HepG2 (cell line): ENCODE data around the gene KITLG. TPM values are rescaled to one million over a fixed set of nuclear protein-coding genes. Genes with fewer than 3 reads are reported as not detected.

ENCODE experiments used
- ATAC-seq: fragments of 200-7000 bp; cut with Tn5 transposase; 3 replicates; pipeline ENCODE4 v1.9.1; 2020; ENCODE audit warnings: mild to moderate bottlenecking, moderate library complexity
- BruUV-seq: library from RNA; stranded (reverse); fragments of 400-500 nt; replicated peaks from 2 replicates; lab custom pipeline; 2021; lab: Mats Ljungman, UMichigan
- CTCF ChIA-PET: fragments of 300-600 bp; formaldehyde crosslinking; extraction: SDS; loops from one replicate; lab custom pipeline; 2021; ENCODE audit warnings: low total read pairs, inconsistent platforms, low intra/inter-chr PET ratio; lab: Yijun Ruan, JAX
- POLR2A ChIA-PET: fragments of 350-600 bp; sonication (Branson Sonifier 250); formaldehyde crosslinking; loops from one replicate; lab custom pipeline; 2020; ENCODE audit warnings: antibody characterized with exemption, inconsistent platforms; lab: Yijun Ruan, JAX
- DNase-seq: peaks from one replicate; pipeline ENCODE4 v3.0.0-alpha.2; 2015; ENCODE audit warnings: low spot score
- FAIRE-seq: peaks from 3 replicates; lab custom pipeline; 2011; peaks lifted over from hg19 to GRCh38; lab: Jason Lieb, UNC
- H2AFZ ChIP-seq: one replicate; pipeline ENCODE4 v1.6.1; 2011; ENCODE audit warnings: low read length, inconsistent platforms
- H3K27ac ChIP-seq: fragments of 300-600 bp; 3 replicates; pipeline ENCODE4 v1.8.0; 2011; ENCODE audit warnings: mixed run types, mild to moderate bottlenecking, mixed read lengths, low read length, inconsistent platforms; ENCODE audit not compliant: insufficient read depth; ENCODE audit errors: extremely low read length
- H3K27me3 ChIP-seq, 2 experiments: fragments of 200-600 bp in 1 of 2; 2 replicates in 1 of 2; 3 replicates in 1 of 2; pipeline versions ENCODE4 v1.6.0 to v1.8.0; 2011; ENCODE audit warnings: low read length in 2 of 2, mild to moderate bottlenecking in 2 of 2, moderate library complexity in 2 of 2, inconsistent platforms in 1 of 2; ENCODE audit not compliant: insufficient read depth in 2 of 2, control insufficient read depth in 1 of 2
- H3K36me3 ChIP-seq, 2 experiments: fragments of 200-600 bp in 1 of 2; replicated peaks in 1 of 2; 2 replicates in 1 of 2; 3 replicates in 1 of 2; pipeline versions ENCODE4 v1.5.1 to v1.8.0; 2011; ENCODE audit warnings: low read length in 2 of 2, inconsistent platforms in 1 of 2; ENCODE audit not compliant: insufficient read depth in 2 of 2, control insufficient read depth in 1 of 2
- H3K4me1 ChIP-seq: 2 replicates; pipeline ENCODE4 v1.5.1; 2012; ENCODE audit warnings: low read length, inconsistent platforms; ENCODE audit not compliant: insufficient read depth
- H3K4me2 ChIP-seq: 2 replicates; pipeline ENCODE4 v1.6.0; 2011; ENCODE audit warnings: low read depth, low read length, inconsistent platforms
- H3K4me3 ChIP-seq, 3 experiments: fragments of 200-600 bp in 1 of 3; sonication (generic), shearing (Covaris generic) in 1 of 3; replicated peaks in 1 of 3; 2 replicates each; pipeline ENCODE4 v1.5.1; 2011 to 2016; ENCODE audit warnings: low read length in 3 of 3, inconsistent platforms in 2 of 3, low read depth in 2 of 3, mild to moderate bottlenecking in 2 of 3, control low read depth in 1 of 3, mixed read lengths in 1 of 3; ENCODE audit not compliant: insufficient read depth in 1 of 3
- H3K79me2 ChIP-seq: one replicate; pipeline ENCODE4 v1.6.1; 2011; ENCODE audit warnings: low read length, inconsistent platforms; ENCODE audit not compliant: insufficient read depth
- H3K9ac ChIP-seq: 2 replicates; pipeline ENCODE4 v1.6.0; 2011; ENCODE audit warnings: mild to moderate bottlenecking, low read depth, low read length, inconsistent platforms; ENCODE audit not compliant: insufficient read depth
- H3K9me3 ChIP-seq: 2 replicates; pipeline ENCODE4 v1.5.1; 2012; ENCODE audit warnings: mild to moderate bottlenecking, low read length
- H4K20me1 ChIP-seq: 2 replicates; pipeline ENCODE4 v1.6.0; 2011; ENCODE audit warnings: inconsistent platforms, mild to moderate bottlenecking, low read length, moderate library complexity; ENCODE audit not compliant: insufficient read depth
- BCL6 ChIP-seq: IDR thresholded peaks from 2 replicates; pipeline ENCODE4 v1.6.1; 2016; ENCODE audit warnings: missing genetic modification reagents, missing compliant biosample characterization
- EED ChIP-seq: sonication (generic); formaldehyde crosslinking; IDR thresholded peaks from 2 replicates; pipeline ENCODE4 v1.5.0; 2020; ENCODE audit warnings: mild to moderate bottlenecking, missing genetic modification reagents
- MED8 ChIP-seq: sonication (generic); formaldehyde crosslinking; IDR thresholded peaks from 2 replicates; pipeline ENCODE4 v1.8.1; 2023; ENCODE audit warnings: mild to moderate bottlenecking, missing genetic modification reagents; ENCODE audit not compliant: insufficient replicate concordance
- PHF8 ChIP-seq: sonication (generic); formaldehyde crosslinking; IDR thresholded peaks from 2 replicates; pipeline ENCODE4 v1.5.0; 2020; ENCODE audit warnings: missing genetic modification reagents
- RARA ChIP-seq: IDR thresholded peaks from 2 replicates; pipeline ENCODE4 v1.6.1; 2016; ENCODE audit warnings: missing genetic modification reagents, missing compliant biosample characterization
- REL ChIP-seq: sonication (generic); formaldehyde crosslinking; conservative IDR thresholded peaks from 2 replicates; pipeline ENCODE4 v1.8.0; 2022; ENCODE audit warnings: mild to moderate bottlenecking, missing genetic modification reagents, moderate library complexity
- YEATS2 ChIP-seq: sonication (generic); formaldehyde crosslinking; IDR thresholded peaks from 2 replicates; pipeline ENCODE4 v1.4.0; 2020; ENCODE audit warnings: missing genetic modification reagents, borderline replicate concordance
- ZNF253 ChIP-seq: sonication (generic); formaldehyde crosslinking; IDR thresholded peaks from 2 replicates; pipeline ENCODE4 v1.8.0; 2022; ENCODE audit warnings: mild to moderate bottlenecking, missing genetic modification reagents, borderline replicate concordance
- ZNF761 ChIP-seq: sonication (generic); formaldehyde crosslinking; conservative IDR thresholded peaks from 2 replicates; pipeline ENCODE4 v1.4.0; 2020; ENCODE audit warnings: mild to moderate bottlenecking, missing genetic modification reagents
- WGBS: methylation state at CpG from one replicate; pipeline ENCODE4 v1.1.6; 2017; ENCODE audit warnings: low lambda C conversion rate; 5-methylcytosine and 5-hydroxymethylcytosine counted together
- in situ Hi-C: cut with HindIII; loops from 2 replicates; pipeline ENCODE4 v1.10.0; 2017; ENCODE audit warnings: low pct_unique_long_range_greater_than_20kb; ENCODE audit not compliant: extremely low pct_ligation_motif_present
- intact Hi-C: fragments of 100-400 bp; cut with micrococcal nuclease; formaldehyde crosslinking; loops from one replicate; pipeline ENCODE4 v1.10.0; 2022; ENCODE audit not compliant: unreplicated experiment
- polyA plus RNA-seq, 8 experiments: library from polyadenylated mRNA; depleted of rRNA in 3 of 8; stranded (reverse) in 7 of 8; unstranded in 1 of 8; fragments of >200 nt; fragmentation: Illumina TruSeq in 4 of 8; extraction: Trizol in 4 of 8; gene quantifications; 2 replicates each; pipeline versions ENCODE4 v1.2.1 to v1.2.3, GENCODE V29; 2011 to 2016; ENCODE audit warnings: low read depth in 4 of 8, missing spikeins in 1 of 8, mixed read lengths in 1 of 8; ENCODE audit not compliant: insufficient read depth in 1 of 8
- total RNA-seq, 5 experiments: library from RNA; depleted of rRNA; stranded (reverse); fragments of >200 nt; fragmentation: Illumina TruSeq; extraction: Trizol; gene quantifications; 2 replicates each; pipeline ENCODE4 v1.2.3, GENCODE V29; 2016; ENCODE audit warnings: low read depth in 1 of 5
- TF ChIP-seq, protein P1 (sequence below): sonication (generic); formaldehyde crosslinking; IDR thresholded peaks from 2 replicates; pipeline ENCODE4 v1.9.0; 2021; ENCODE audit warnings: missing genetic modification reagents, borderline replicate concordance
- TF ChIP-seq, protein P2 (sequence below): sonication (generic); formaldehyde crosslinking; IDR thresholded peaks from 2 replicates; pipeline ENCODE4 v1.4.0; 2020; ENCODE audit warnings: low read depth, missing genetic modification reagents
- TF ChIP-seq, protein P3 (sequence below): sonication (generic); formaldehyde crosslinking; IDR thresholded peaks from 2 replicates; pipeline ENCODE4 v1.4.0; 2020; ENCODE audit warnings: missing genetic modification reagents

Gene KITLG
- total and polyA plus RNA-seq, 2 of the 13 experiments (the other 11 are each of a cell fraction or from before 2014, with no cell fraction given): 0.66 to 4.3 TPM

GRCh38 chr12:88496429-88496828, 83.8 kb downstream of the KITLG start:
- no peak overlapping the region for H2AFZ ChIP-seq
- WGBS: 92% methylated on average over 3 of the region's 3 CpGs
- H3K79me2 ChIP-seq: no peaks in the 10 kb centered on the region
- TF ChIP-seq REL (CRISPR knock-in tag) (no peak), EED (CRISPR knock-in tag) (no peak), ZNF253 (CRISPR knock-in tag) (no peak), BCL6 (CRISPR knock-in tag) (no peak), RARA (CRISPR knock-in tag) (no peak), ZNF761 (CRISPR knock-in tag) (no peak), PHF8 (CRISPR knock-in tag) (no peak), YEATS2 (CRISPR knock-in tag) (no peak), MED8 (CRISPR knock-in tag) (no peak)
- TF ChIP-seq, protein P1, sequence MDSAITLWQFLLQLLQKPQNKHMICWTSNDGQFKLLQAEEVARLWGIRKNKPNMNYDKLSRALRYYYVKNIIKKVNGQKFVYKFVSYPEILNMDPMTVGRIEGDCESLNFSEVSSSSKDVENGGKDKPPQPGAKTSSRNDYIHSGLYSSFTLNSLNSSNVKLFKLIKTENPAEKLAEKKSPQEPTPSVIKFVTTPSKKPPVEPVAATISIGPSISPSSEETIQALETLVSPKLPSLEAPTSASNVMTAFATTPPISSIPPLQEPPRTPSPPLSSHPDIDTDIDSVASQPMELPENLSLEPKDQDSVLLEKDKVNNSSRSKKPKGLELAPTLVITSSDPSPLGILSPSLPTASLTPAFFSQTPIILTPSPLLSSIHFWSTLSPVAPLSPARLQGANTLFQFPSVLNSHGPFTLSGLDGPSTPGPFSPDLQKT (CRISPR knock-in tag): no peak
- TF ChIP-seq, protein P2, sequence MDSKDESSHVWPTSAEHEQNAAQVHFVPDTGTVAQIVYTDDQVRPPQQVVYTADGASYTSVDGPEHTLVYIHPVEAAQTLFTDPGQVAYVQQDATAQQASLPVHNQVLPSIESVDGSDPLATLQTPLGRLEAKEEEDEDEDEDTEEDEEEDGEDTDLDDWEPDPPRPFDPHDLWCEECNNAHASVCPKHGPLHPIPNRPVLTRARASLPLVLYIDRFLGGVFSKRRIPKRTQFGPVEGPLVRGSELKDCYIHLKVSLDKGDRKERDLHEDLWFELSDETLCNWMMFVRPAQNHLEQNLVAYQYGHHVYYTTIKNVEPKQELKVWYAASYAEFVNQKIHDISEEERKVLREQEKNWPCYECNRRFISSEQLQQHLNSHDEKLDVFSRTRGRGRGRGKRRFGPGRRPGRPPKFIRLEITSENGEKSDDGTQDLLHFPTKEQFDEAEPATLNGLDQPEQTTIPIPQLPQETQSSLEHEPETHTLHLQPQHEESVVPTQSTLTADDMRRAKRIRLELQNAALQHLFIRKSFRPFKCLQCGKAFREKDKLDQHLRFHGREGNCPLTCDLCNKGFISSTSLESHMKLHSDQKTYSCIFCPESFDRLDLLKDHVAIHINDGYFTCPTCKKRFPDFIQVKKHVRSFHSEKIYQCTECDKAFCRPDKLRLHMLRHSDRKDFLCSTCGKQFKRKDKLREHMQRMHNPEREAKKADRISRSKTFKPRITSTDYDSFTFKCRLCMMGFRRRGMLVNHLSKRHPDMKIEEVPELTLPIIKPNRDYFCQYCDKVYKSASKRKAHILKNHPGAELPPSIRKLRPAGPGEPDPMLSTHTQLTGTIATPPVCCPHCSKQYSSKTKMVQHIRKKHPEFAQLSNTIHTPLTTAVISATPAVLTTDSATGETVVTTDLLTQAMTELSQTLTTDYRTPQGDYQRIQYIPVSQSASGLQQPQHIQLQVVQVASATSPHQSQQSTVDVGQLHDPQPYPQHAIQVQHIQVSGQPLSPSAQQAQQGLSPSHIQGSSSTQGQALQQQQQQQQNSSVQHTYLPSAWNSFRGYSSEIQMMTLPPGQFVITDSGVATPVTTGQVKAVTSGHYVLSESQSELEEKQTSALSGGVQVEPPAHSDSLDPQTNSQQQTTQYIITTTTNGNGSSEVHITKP: no peak
- TF ChIP-seq, protein P3, sequence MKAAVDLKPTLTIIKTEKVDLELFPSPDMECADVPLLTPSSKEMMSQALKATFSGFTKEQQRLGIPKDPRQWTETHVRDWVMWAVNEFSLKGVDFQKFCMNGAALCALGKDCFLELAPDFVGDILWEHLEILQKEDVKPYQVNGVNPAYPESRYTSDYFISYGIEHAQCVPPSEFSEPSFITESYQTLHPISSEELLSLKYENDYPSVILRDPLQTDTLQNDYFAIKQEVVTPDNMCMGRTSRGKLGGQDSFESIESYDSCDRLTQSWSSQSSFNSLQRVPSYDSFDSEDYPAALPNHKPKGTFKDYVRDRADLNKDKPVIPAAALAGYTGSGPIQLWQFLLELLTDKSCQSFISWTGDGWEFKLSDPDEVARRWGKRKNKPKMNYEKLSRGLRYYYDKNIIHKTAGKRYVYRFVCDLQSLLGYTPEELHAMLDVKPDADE (CRISPR knock-in tag): no peak
- H3K9me3 ChIP-seq: no peaks in the 10 kb centered on the region
- H3K4me3 ChIP-seq: no peak overlapping the region
- H3K36me3 ChIP-seq: no peaks in the 10 kb centered on the region
- no peaks in the 10 kb centered on the region for H3K4me1 ChIP-seq
- no peaks in the 10 kb centered on the region for H3K27me3 ChIP-seq
- ATAC-seq: no peak
- intact Hi-C loops: no loop called here
- no peak for DNase-seq
- ChIA-PET CTCF (no interaction called here), POLR2A (no interaction called here)
- in situ Hi-C loops: no loop called here
- no peaks in the 10 kb centered on the region for H4K20me1 ChIP-seq
- no peak for FAIRE-seq
- no TSS peak for BruUV-seq
- H3K27ac ChIP-seq: no peak overlapping the region
- H3K4me2 ChIP-seq: no peak overlapping the region
- H3K9ac ChIP-seq: no peak overlapping the region
